GM18498 (cell line): ENCODE measurements around the gene GPC3.
A peak's percentile ranks its signal among the peaks of the same experiment; 100 is the strongest.

Experiments
- ATAC-seq: cut with Tn5 transposase; IDR thresholded peaks from one replicate; pipeline ENCODE4 v1.9.1; 2021; ENCODE audit warnings: mild to moderate bottlenecking, moderate library complexity; ENCODE audit not compliant: unreplicated experiment

The GPC3 gene

DNA sequence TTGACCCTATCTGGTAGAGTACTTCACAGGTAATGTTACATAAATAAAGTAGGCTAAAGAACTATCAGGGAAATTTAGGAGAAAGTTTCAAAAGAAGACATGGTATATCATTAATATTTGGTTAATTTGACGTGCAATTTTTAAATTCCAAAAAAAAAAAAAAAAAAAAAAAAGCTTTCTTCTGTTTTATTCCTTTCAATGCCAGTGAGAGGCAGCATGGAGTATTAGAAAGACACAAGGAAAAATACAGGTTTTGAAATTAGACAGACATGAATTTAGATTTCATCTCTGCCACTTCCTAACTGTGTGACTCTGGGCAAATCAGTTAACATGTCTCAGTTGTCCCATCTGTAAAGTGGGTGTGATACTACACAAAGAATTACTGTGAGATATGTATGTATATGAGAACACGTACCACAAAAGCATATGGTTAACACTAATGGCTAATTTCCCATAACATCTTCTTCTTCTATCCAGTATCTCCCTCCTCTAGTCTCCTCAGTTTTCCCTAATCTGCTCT is 132.5 kb downstream of the GPC3 start:
- ATAC-seq: no peak

DNA sequence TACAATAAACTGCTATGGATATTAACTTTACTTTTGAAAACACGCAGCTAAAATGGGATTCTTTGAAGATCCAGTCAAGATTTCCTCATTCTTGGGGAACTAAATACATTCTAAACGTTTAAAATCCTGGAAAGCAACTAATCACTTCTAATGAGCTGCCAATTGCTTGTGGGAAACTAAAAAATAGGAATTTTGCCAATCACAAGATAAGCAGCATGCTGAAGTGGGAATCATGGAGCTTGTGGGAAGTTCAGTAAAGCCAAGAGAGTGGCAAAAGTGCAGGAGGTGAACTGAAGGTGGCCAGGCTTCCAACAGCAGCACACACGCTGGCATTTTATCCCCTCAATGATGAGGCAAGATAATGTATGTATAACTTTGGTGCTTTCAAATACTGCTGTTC is 133.0 kb downstream of the GPC3 start:
- ATAC-seq: no peak

DNA sequence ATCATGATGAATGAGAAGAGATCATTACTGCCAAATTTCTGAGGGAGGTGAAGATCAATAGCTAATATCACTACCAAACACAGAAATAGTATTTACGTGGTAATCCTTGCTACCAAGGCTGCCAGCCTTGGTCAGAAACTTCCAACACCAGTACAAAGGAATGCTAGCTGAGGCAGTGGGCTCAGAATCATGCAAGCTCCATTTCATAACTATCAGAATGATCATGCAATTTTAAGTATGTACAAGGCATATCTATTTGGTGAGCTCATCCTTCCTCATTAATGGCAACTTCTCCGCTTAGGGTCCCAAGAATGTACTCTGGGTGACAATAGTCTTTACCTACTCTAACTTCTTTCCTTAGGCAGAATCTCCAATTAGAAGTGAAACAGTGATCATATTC is 135.0 kb downstream of the GPC3 start:
- no peak for ATAC-seq

DNA sequence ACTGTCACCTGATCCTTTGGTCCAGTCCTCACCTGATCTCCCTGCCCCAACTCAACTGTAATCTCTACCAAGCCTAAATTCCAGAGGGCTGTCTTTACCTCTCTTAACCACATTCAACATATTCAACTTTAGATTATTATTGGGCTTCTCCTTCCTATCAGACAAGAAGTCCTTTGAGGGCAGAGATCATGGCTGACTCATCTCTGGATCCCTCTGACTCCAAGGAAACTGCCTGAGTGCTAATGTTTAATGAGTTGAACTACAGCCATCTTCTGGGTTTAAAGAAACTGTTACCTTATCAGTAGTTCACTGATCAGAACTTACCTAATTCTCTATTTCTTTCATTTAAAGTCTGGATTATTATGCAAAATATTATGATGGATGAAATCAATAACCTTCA is 135.7 kb downstream of the GPC3 start:
- no peak for ATAC-seq

DNA sequence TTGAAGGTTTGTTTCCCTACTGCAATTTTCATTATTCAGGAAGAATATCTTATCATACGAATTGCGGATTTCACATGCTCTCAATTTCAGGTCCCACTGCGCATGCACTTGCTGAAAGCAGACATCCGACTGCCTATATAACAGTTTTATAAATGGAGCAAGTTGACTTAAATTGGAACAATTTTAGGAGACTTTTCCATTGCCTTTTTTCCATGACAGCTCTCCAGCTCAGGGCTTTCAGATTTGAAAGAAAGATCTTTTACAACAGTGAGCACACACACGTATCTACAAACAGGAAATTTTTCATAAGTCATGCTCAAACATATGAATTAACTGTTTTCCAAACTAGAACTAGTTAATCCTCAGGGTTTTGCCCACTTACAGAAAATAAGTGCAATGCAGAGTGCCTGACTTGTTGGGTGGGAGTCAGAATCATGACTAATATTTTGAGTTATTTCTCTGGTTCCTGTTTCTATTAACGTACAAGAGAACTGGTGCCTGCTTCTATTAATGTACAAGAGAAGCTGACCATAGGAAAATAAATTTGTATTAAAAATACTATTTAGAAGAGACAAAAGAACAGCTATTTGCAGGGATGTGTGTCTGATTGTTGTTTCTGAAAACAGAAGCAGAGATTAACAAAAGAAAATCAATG is 137.9 kb downstream of the GPC3 start:
- ATAC-seq: no peak

DNA sequence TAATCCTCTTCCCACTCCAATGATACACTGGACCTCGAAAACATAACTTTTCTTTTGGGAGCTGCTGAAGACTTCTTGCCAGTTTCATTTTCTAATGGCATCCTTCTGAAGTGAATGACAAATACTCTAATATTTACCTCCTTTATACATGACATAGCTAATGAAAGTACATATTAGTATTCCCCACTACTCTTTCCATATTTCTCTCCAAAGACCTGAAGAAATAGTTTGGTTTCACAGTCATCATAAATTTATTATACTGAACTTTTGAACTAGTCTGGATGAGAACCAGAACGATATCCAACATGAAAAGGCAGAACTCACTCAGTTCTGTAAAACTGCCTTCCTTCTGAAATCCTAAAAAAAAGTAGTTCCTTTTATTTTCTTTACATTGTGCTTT is 139.1 kb downstream of the GPC3 start:
- no peak for ATAC-seq

DNA sequence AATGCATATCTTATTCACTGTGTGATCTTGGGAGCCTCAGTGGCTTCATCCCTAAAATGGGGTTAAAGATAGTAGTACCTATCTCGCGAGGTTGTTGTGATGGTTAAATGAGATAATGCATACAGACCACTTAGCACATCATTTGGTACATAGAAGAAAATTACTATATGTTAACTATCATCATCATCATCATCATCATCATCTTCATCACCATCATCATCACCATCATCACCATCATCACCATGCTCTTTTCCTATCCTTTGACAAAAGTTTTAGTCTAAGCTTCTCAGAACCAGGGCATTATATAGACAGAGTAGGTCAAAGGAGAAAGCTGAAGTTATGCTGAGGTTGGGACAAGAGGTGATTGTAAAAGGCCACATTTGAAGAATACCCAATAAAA is 145.0 kb downstream of the GPC3 start:
- no peak for ATAC-seq

DNA sequence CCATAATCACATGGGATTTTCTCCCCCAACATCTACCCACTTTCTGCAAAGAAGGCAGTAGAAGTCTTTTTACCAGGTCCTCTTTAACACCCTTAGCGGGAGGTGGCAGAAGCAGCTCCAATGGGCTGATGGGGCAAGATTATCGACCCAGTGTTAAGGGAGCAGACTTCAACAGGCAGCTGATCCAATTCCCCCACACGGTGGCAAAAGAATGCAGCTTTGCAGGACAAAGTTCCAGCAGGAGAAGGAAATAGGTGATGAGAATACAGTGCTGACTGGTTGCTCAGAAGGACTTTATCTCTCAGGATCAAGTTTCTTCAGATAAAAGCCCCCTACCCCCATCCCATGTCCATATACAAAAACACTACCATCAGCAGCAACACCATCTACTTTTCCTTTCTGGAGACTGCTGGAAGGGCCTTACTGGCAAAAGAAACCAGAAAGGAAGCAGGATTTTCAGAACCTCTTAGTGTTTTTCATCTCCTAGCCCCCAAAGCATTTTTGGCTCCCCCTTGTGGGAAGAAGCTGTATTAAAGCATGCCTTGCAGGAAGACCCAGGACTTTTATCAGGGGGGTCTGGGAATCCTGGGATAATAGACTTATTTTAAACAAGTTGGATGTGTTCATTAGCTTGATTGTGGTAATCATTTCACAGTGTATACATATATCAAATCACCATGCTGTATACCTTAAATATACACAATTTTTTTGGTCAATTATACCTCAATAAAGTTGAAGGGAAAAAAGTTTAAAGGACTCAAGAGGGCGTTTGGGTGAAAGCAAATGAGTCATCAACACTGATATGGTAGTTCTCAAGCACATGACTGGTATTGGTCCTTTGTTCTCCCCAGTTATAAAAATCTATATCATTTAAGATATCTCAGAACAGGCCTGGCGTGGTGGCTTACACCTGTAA is 146.4 kb downstream of the GPC3 start:
- no peak for ATAC-seq

DNA sequence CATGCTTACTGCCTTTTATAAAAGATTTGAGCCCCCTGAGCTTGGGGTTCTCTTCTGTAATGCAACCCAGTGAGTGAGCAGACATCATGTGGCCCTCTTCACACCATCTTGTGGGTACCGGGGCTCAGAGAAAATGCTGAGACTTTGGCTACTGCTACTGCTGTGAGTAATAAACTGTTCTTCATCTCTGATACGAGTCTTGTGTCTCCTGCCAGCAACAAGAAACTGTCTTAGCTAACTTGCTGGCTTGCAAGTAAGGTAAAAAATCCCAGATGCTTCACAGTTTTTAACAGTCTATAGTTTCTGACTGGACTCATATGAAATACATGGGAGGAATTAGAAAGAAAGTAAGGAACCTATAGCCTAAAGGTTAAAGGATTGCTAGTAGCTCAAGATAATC is 148.3 kb downstream of the GPC3 start:
- ATAC-seq: no peak

DNA sequence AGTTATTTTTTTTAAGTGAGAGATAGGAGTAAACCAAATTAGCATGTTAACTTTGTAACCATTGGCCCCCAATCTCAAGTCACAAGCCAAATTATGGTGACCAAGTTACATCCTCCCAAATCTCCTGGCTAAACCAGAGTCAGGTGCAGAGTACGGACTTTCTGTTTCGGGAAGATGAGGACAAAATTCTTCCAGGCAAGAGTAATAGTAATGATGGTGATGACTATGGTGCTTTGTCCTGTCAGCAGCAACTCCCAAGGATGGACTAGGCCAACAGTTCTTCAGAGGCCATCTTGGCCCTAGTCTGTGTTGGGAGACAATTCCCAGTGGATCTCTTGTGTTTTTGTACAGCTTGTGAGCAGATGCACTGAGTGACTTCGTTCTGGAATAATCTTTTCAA is 148.8 kb downstream of the GPC3 start:
- no peak for ATAC-seq

DNA sequence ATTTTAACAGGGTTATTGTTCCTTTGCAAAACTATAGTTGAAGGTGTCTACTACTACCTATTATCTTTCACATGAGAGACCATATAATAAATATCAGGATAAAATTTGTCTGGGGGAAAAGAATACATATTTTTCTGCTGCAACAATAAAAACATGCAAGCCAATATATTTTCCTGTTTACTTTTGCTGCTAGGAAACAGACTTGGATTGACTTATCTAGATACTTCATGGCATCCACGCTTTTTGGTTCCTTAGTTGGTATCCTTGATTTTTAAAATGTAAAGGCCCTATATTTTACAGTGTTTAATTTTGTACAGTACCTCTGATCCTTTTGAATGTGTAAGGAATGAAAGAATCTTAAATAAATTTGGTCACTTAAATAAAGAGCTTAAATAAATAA is 150.6 kb downstream of the GPC3 start:
- ATAC-seq: no peak

DNA sequence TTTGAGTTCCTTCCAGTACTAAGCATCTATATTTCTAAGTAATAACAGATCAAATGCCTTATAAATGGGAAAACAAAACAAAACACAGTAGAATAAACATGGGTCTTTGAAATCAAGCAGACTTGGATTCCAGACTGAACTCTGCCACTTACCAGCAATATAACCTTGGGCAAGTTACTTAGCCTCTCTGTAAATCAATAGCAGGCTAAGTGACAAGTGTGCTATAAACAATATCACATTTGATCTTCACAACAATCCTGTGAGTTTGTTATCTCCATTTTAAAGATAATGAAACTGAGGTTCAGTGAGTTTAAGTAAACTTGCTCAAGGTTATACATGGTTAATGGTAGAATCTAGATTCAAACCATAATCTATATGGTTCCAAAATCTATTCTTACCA is 165.8 kb downstream of the GPC3 start:
- no peak for ATAC-seq

DNA sequence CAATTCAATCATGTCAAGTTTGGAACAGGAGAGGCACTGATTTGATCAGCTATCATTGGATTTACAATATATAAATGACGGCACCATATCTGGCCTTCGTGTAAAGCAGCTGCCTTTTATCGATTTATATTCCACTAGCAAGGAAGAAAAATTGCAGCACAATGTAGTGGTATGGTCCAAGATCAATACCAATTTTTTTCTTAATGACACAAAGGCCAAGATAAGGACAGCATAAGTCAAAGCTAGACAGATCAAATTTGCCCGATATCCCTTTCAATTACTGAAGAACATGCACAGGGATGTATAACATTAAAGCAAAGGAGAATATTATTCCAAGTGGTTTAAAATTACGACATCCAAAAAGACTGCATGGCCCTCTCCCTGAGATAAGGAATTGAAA is 167.4 kb downstream of the GPC3 start:
- ATAC-seq: no peak

DNA sequence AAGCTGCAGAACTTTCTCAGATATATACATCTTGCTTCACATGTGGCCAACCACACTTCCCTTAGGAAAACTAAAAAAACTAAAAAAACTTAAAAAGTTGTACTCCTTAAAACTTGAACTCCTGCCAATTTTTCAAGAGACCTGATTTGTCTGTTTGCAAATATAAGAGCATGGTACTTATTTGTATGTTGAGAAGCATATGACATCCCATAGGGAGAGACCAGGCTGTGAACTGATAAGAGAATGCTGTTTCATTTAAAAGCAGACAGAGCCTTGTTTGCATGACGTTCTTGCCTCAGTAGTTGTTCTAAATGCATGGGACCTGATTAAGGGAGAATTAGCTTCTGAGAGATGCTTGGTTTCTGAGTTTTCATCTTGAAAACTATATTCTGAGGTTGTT is 169.9 kb downstream of the GPC3 start:
- no peak for ATAC-seq

DNA sequence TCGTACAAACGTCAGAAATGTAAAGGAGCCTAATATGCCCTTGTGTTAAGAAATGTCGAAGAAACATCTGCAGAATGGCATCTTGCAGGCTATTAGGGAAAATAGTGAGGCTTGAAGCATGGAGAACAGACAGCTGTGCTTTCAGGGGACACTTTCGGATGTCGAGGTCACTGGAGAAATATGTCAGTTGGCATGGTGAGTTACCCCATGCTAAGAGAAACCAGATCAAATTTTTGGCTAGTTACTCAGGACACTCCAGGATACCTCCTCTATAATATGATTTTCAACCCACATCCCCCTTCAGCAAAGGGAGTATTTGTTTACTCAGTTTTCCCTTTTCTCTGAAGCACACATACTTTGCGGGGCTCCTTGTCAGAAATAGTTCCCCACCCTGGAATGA is 171.4 kb downstream of the GPC3 start:
- no peak for ATAC-seq

DNA sequence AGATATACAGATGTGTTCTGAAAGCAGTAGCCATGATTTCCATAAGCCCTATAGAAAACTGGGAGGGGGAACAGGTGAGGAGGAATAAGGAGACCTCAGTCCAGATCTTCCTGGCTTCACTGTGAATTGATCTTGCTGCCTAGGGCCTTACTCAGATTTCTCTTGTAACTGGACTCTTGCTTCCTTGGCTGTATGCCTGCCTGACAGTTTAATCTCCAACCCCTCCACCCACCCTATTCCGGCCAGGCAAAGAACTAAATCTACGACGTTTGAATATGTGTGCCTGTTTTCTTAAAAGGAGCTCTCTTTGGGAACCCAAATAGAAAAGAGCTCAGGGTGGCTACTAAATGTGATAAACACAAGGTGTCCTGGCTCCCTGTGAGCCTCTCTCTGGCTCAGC is 173.0 kb downstream of the GPC3 start:
- ATAC-seq: no peak

DNA sequence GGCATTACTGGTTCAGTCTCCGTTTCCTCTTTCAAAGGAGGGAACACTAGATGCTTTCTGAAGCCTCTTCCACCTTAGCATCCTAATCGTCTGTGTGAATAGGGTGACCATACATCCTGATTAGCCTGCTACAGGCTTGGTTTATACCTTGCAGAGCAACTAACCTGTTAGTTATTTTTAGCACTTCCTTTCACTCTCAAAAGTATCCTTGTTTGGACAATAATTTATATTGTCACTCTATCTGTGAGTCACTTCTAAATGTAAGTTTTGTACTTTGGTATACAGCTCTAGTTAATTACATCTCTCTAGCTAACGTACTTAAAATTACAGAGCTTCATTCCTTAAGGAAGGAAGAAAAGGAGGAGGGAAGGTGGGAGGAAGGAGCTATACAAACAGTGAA is 174.5 kb downstream of the GPC3 start:
- no peak for ATAC-seq

DNA sequence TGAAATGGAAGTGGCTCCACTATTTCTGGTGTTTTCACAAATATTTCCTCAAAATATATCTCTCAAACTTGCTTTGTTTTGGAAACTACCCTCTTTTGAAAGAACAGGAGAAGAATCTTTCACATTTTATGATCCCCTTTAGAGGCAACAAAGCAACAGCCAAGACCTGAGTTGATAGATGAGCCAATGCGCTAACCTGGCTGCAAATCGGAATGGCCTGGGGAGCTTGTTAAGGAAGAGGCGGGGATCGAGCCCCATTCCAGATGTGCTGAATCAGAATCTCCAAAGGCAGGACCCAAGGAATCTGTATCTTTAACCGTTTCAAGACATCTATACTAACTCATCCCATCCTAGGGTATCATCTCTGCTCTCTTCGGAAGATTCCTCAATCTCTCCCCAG is 181.3 kb downstream of the GPC3 start:
- no peak for ATAC-seq

DNA sequence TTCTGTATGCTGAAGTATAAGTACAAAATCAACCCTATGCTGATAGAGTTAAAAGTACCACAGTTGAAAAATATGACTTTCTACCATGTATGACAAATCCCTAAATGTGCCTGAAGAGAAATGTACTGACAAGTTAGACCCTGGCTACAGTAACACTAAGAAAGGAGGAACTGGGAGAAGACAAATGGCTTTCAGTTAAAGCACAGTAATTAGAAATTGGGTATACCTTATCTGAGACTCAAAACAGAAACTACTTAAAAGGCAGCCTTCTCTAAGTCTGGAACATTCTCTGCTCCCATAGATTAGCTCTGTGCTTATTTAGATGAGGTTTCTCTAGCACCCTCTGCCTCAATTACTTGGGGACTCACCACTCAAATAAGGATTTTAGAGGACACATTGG is 189.1 kb downstream of the GPC3 start:
- ATAC-seq: peak; percentile 51

DNA sequence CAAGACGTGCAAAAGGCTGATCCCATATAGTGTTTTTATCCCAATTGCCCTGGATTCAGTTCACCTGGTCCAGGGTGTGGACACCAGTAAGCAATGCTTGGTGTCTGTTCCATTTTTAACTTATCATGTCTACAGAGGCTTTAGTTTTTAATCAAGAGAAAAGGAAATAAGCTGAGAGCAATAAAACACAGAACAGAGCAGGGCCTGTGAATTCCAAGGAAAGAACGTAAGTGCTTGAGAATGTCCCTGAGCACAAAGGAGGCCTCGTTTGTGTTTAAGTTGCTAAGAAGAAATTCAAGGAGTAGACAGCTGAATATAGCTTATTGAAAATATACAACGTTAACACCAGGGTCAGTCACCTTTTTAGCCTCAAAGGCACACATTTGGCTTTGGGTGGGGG is 191.3 kb downstream of the GPC3 start:
- ATAC-seq: no peak

DNA sequence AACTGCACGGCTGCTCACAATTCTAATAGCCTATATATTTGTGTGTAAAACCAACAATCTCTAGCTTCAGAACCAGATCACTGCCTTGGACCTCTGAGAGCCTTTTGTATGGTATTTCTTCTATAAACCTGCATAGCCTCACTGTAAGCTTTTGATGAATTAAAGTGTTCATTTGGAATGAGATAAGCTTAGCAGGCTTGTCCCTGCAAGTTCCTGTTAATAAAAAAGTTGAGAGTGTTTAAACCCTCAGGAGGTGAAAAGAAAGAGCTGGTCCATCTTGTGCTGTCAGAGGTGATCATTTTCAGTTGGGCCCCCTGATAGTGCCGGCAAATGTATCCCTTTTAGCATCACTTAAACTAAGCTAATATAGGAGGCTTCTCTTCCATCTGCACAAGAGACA is 191.8 kb downstream of the GPC3 start:
- no peak for ATAC-seq

DNA sequence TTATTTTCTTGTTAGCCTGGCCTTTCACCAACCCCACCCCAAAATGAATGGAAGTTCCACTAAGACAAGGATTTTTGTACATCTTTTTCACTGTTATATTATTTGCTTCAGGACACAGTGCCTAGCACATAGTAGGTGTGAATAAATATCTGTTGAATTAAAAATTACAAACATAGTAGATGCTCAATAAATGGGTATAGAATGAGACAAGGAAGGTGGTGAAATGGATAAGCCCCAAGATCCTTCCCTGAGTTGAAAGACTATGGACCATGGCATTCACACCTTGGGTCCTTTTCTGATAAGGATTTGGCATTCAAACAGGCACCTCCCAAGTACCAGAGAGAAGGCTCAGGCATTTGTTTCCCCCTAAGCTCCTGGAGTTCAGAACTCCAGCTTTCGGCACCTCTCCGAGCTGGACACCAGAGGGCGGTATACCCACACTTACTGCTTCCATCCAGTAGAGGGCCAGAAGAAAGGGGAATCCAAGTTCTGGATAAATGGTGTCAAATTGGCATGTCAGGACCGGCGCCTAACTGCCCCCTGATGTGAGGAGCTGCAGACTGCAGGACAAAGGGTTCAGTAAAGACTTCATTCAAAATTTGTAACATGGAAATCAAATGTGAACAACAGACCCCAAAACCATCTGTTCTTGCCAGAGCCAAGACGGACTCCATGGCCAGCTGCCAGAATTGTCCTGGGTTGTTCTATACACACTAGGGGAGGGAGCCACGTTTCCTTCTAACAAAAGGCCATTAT is 193.0 kb downstream of the GPC3 start:
- peak; percentile 65 for ATAC-seq
